ENCODE measurements around the gene SELENOW.
"Not testable (repeated sequence)": the region's sequence is repeated elsewhere in the genome, so short reads cannot be mapped to it uniquely, and the experiment has no call there.

Gene SELENOW

GRCh38 chr19:47802521-47803043, 24.1 kb downstream of the SELENOW start:
- Histone ChIP-seq H3K27ac (no peak overlapping the region), H3K4me1 (no peaks in the 10 kb centered on the region)
- no peak for TF ChIP-seq CTCF (IDR thresholded peaks at IDR 0.05)

GRCh38 chr19:47803148-47803547, 24.6 kb downstream of the SELENOW start:
- H3K27ac ChIP-seq; H3K36me3 ChIP-seq; H3K4me3 ChIP-seq; H3K27me3 ChIP-seq; H3K9me3 ChIP-seq; H3K4me1 ChIP-seq; DNase-seq; intact Hi-C loops (cut with DNase I; ENCODE audit: low total_unique reads): not testable (repeated sequence)

More at GRCh38 chr19:47802521-47803043, 24.1 kb downstream of the SELENOW start:
- intact Hi-C loops (cut with DNase I; ENCODE audit: low total_unique reads) = no loop called here
- H3K27me3 ChIP-seq = no peaks in the 10 kb centered on the region
- H3K9me3 ChIP-seq = peaks cover 0 to 2% (median 0%) of the 10 kb centered on the region in 3 donors
- no peak overlapping the region for H3K4me3 ChIP-seq
- no peak for DNase-seq
- H3K36me3 ChIP-seq = no peaks in the 10 kb centered on the region

- DNase-seq; H3K27ac ChIP-seq; intact Hi-C loops (cut with DNase I; ENCODE audit: low total_unique reads): not testable (repeated sequence)
These were observed 25.2 kb downstream of the SELENOW start for GRCh38 chr19:47803671-47804070.

GRCh38 chr19:47804451-47804850, 25.9 kb downstream of the SELENOW start, which contains the start of gene TPRX1:
TPRX1 (minus strand) TSS chr19:47804551; CDS start chr19:47804539, 12 bp downstream.
- intact Hi-C loops (cut with DNase I; ENCODE audit: low total_unique reads); H3K36me3 ChIP-seq; H3K4me1 ChIP-seq; H3K27me3 ChIP-seq; H3K4me3 ChIP-seq; H3K9me3 ChIP-seq; H3K27ac ChIP-seq; DNase-seq: not testable (repeated sequence)

More at GRCh38 chr19:47803671-47804070, 25.2 kb downstream of the SELENOW start:
- H3K36me3 ChIP-seq, H3K9me3 ChIP-seq, H3K4me3 ChIP-seq, H3K4me1 ChIP-seq, H3K27me3 ChIP-seq: not testable (repeated sequence)

- DNase-seq = no peak
- no peak overlapping the region for H3K27ac ChIP-seq
- no peaks in the 10 kb centered on the region for H3K27me3 ChIP-seq
- H3K4me1 ChIP-seq = no peaks in the 10 kb centered on the region
- no peaks in the 10 kb centered on the region for H3K36me3 ChIP-seq
- TF ChIP-seq CTCF (IDR thresholded peaks at IDR 0.05) = no peak
- intact Hi-C loops (cut with DNase I; ENCODE audit: low total_unique reads) = no loop called here
- no peak overlapping the region for H3K4me3 ChIP-seq
- peaks cover 0 to 2% (median 0%) of the 10 kb centered on the region in 3 donors for H3K9me3 ChIP-seq
These were observed 26.8 kb downstream of the SELENOW start for GRCh38 chr19:47805313-47805712.

- no peaks in the 10 kb centered on the region for H3K36me3 ChIP-seq
- H3K27me3 ChIP-seq = no peaks in the 10 kb centered on the region
- no peaks in the 10 kb centered on the region for H3K4me1 ChIP-seq
- TF ChIP-seq CTCF (IDR thresholded peaks at IDR 0.05) = no peak
- no peaks in the 10 kb centered on the region for H3K9me3 ChIP-seq
- intact Hi-C loops (cut with DNase I; ENCODE audit: low total_unique reads) = no loop called here
- DNase-seq = no peak
- no peak overlapping the region for H3K4me3 ChIP-seq
- no peak overlapping the region for H3K27ac ChIP-seq
These were observed 27.9 kb downstream of the SELENOW start for GRCh38 chr19:47806435-47806834.

GRCh38 chr19:47813304-47813994, 34.9 kb downstream of the SELENOW start:
- TF ChIP-seq CTCF (IDR thresholded peaks at IDR 0.05) = peak; percentile 45 to 59
- Histone ChIP-seq H3K27me3 (peaks cover 0 to 8% of the 10 kb centered on the region in 2 donors), H3K9me3 (no peaks in the 10 kb centered on the region), H3K27ac (no peak overlapping the region), H3K4me3 (no peak overlapping the region), H3K36me3 (no peaks in the 10 kb centered on the region), H3K4me1 (no peaks in the 10 kb centered on the region)
- DNase-seq = peak in 1 of 2 donors; percentile 60
- intact Hi-C loops (cut with DNase I; ENCODE audit: low total_unique reads) = no loop called here

Data from tibial artery (tissue), 4 donors.